Measurements from ENCODE around the gene DNAJB1.
"Not testable (repeated sequence)": the region's sequence is repeated elsewhere in the genome, so short reads cannot be mapped to it uniquely, and the experiment has no call there.

DNAJB1 gene

GRCh38 chr19:14520543-14520942 is 2.3 kb upstream of the DNAJB1 start:
- no peak for DNase-seq (ENCODE audit: low read depth)

GRCh38 chr19:14519860-14520407 is 1.7 kb upstream of the DNAJB1 start:
- no peak for DNase-seq (ENCODE audit: low read depth)

DNA sequence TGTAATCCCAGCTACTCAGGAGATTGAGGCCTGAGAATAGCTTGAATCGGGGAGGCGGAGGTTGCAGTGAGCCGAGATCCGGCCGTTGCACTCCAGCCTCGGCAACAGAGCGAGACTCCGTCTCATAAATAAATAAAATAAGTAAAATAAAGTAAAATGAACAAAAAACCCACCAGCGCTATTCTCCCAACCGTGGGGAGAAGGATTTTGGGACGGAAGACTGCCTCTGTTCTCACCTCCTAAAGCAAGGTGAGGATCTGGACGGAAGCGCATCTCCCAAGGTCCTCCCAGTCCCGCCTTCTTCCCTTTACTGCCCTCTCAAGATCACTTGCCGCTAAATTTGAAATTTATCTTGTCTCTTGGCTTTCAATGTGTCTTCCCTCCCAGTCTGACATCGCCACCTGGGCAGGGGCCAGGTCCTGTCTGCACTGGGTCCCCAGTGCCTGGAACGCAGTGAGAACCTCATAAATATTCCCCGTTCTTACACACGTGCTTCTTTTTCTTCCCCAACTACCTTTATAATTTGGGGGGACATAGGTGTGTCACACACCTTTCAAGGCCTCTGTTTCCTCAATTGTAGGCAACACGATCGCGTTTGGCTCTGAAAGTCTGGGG is 1.2 kb upstream of the DNAJB1 start:
- no peak for DNase-seq (ENCODE audit: low read depth)

DNA sequence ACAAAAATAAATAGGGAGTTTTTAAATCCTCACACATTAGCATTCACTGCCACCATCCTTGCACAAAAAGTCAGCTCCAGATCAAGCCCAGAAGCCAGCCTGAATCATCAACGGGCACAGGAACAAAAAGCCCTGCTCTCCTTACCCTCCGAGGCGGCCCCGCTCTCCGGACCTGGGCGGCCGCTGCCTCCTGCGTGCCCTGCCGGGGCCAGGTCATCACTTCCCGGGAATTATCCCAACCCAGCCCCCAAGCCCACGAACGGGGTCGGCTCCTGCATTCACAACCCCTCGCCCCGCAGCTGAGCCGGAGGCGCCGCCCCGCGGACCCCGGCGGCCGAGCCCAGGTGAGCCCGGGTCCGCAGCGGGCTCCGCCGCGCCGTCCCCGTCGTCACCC is 754 bp downstream of the DNAJB1 start:
- no peak for DNase-seq (ENCODE audit: low read depth)

GRCh38 chr19:14516746-14517438 is 1.3 kb downstream of the DNAJB1 start:
- DNase-seq (ENCODE audit: low read depth), result no peak

DNA sequence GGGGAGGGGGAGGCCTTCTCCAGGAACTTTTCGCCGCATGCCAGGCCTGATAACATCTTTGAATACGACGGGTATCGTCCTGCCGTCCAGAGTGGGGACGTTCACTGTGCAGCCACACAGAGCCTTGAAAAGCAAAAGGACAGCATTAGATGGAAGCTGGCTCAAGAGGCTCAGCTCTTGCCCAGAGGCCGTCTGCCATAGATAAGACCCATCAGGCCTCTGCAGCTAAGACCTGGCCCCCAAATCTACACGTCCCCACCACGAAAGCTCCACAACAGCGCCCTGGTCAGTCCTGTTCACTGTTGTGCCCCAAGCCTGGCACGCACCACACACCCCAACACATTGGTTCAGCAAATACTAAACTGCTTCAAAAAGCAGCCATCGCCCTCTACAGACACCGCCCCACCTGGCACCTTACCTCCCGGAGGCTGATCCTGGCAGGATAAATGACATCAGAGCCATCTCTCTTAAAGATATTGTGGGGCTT is 2.1 kb downstream of the DNAJB1 start:
- no peak for DNase-seq (ENCODE audit: low read depth)

DNA sequence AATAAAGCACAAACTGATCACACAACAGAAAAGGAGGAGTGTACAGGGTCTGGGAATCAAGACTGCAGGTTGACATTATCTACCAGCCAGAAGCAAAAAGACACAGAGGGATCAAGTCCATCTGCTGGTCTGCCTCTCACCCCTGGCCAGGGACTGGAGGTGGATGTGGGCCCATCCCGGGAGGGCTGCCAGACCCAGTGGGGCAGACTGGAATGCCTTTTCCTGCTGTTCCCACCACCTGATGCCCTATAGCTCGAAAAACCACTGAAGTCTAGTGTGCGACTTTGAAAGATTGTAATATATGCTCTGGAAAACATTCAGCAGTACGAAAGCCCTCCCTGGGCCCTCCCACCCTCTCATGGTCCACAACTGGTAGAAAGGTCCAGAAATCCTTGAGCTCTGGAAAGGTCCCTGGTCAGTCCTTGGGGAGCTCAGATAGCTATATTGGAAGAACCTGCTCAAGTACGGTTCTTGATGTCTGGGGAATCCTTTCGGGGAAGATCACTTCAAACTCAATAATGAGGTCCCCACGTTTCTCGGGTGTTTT is 2.6 kb downstream of the DNAJB1 start:
- no peak for DNase-seq (ENCODE audit: low read depth)

DNA sequence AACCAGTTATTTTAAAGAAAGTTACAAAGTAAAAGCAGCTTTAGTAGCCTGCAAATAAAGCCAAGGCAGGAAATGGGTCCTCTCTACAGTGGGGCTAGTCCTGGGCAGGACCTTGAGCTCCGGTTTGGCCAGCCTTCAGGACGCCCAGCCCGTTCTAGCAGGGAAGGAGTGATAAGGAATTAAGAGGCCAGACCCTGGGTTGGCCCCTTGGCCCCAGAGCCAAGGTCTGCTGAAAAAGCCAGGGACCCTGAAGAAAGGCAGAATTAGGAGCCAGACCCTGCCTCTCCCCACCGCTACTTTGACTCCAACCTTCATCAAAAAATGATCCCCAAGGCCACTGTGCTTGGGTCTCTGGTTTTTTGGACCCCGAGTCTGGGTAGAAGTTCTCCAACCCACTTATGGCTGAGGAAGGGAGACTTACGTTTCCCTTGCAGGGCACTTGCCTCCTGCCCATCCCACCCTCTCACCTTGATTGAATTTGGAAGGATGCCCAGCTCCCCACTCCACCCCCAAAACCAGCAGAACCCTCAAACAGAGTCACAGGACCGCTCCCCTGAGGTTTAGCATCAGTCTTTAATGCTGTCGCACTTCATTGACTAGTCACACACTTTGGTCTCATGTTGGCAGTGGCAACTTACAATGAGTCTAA is 3.9 kb downstream of the DNAJB1 start:
- no peak for DNase-seq (ENCODE audit: low read depth)

- DNase-seq (ENCODE audit: low read depth), result no peak
Measured at GRCh38 chr19:14512406-14512961, 5.7 kb downstream of the DNAJB1 start.

GRCh38 chr19:14511229-14511593 is 7.0 kb downstream of the DNAJB1 start:
- no peak for DNase-seq (ENCODE audit: low read depth)

DNA sequence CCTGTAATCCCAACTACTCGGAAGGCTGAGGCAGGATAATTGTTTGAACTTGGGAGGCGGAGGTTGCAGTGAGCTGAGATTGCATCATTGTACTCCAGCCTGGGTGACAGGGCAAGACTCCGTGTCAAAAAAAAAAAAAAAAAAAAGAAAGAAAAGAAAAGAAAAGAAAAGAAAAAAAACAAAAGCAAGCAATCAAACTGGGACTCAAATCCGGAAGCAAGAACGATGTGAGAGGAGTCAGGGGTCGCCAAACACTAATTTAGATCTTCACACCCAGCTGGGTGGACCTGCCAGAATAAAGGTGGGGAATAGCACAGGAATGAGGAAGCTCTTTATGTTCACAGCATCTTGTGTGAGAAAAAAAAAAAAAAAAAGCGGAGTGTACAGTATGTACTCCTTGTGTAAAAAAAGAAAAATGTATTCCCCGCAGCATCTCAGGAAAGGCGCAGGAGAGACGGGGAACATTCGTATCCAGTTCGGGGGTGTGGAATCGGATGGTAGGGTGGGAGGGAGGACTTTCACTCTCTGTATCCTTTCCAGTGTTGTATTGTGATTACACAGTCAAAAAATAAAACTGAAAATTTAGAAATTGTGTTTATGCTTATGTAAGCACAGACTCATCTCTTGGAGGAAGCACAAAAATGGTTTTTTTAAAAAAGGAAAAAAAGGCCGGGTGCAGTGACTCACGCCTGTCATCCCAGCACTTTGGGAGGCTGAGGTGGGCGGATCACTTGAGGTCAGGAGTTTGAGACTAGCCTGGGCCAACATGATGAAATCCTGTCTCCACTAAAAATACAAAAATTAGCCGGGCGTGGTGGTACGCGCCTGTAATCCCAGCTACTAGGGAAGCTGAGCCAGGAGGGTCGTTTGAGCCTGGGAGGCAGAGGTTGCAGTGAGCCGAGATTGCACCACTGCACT is 7.6 kb downstream of the DNAJB1 start:
- no peak for DNase-seq (ENCODE audit: low read depth)

- DNase-seq (ENCODE audit: low read depth), result no peak
Measured at GRCh38 chr19:14507704-14508542, 10.3 kb downstream of the DNAJB1 start.

DNA sequence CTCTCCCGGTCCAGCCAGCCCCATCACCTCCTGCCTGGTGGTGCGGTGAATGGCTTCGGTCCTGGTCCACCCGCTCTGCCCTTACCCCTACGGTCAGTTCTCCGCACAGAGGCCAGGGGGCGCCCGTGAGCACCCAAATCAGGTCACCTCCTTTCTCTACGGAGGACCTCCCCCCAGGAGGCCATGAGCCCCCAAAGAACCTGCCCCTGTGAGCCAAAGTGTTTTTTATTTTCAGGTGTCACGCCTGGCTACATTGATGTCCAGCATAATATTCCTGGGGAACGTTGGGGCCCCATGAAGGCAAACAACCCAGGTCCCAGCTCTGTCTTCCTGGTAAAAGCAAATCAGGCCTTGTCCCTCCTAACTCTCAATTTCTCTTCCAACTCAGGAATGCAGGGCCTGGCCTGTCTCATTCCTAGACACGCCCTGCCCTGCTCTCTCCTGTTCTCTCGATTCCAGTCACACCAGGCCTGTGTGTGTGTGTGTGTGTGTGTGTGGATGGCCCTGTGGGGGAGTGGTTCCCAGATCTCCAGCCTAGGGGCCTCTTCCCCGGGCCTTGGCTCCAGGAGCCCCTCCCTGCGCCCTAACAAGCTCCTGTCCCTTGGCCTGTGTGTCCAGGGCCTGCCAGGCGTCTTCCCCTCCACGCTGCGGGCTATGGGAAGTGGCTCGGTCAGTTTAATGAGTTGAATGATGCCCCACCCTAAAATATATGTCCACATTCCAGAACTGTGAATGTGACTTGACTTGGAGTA is 12.5 kb downstream of the DNAJB1 start:
- DNase-seq (ENCODE audit: low read depth), result peak; percentile 79

- DNase-seq (ENCODE audit: low read depth), result not testable (repeated sequence)
Measured at GRCh38 chr19:14504575-14504974, 13.6 kb downstream of the DNAJB1 start.

GRCh38 chr19:14503285-14503684 is 14.9 kb downstream of the DNAJB1 start:
- no peak for DNase-seq (ENCODE audit: low read depth)

DNA sequence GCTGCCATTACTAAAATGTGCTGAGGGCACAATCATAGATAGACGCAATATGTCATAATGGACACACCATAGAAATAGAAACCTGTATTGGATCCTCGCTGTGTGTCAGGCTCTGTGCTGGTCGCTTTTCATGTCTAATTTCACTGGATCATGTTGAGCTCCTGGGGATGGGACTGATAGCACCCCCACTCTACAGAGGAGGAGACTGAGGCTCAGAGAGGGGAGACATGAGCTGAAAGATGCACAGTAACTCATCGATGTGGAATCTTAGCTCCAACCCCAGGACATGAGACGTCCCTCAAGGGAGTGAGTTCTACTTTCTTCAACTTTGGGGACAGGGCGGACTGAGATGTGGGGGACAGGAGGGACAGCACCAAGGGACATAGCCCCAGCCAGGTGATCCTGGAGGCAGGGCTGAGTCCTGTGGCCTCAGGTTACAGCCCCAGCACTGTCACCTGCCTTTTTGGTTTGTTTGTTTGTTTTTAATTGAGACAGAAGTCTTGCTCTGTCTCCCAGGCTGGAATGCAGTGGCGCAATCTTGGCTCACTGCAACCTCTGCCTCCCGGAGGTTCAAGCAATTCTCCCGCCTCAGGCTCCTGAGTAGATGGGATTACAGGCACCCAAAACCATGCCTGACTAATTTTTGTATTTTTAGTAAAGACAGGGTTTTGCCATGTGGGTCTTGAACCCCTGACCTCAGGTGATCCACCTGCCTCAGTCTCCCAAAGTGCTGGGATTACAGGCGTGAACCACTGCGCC is 15.7 kb downstream of the DNAJB1 start:
- no peak for DNase-seq (ENCODE audit: low read depth)

GRCh38 chr19:14497228-14497921 is 20.8 kb downstream of the DNAJB1 start:
- DNase-seq (ENCODE audit: low read depth), result no peak

DNA sequence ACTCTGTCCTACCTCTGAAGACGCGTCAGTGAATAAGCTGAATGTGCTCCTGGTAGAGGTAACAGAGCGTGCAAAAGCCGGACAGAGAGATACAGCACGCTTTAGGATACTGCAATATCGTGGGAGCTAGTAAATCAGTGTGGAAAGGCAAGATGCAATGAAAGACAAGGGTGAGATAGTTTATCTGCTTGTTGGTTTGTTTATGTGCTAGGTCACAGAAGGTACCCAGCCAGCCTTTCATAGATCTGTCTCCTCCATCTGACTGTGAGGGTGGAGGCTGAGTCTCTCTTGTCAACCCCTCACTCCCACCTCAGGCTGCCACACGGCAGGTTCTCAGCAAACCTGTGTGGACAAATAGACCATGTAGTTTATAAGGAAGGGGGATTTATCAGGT is 21.4 kb downstream of the DNAJB1 start:
- DNase-seq (ENCODE audit: low read depth), result no peak
